Measurements from ENCODE around the gene PRKAR1B. TPM values are rescaled to one million over a fixed set of nuclear protein-coding genes. Genes with fewer than 3 reads are reported as not detected.

The PRKAR1B gene
- total and polyA plus RNA-seq, 2 donors (not counting 1 experiment from before 2014, with no cell fraction given): 4.5 to 8.6 TPM

GRCh38 chr7:556291-556826 is 170.7 kb downstream of the PRKAR1B start:
- H4K20me1 ChIP-seq (ENCODE audit: control insufficient read depth, insufficient read depth, low read length, poor library complexity, severe bottlenecking): no peaks in the 10 kb centered on the region

More at GRCh38 chr7:556291-556826, 170.7 kb downstream of the PRKAR1B start:
- H3K79me2 ChIP-seq (ENCODE audit: control insufficient read depth, insufficient read depth, low read length): no peaks in the 10 kb centered on the region
- POLR2A ChIA-PET: no interaction called here
- H3K27ac Mint-ChIP-seq: no peak overlapping the region
- CTCF ChIA-PET: no interaction called here
- H3K4me1 Mint-ChIP-seq: no peaks in the 10 kb centered on the region
- H2AFZ ChIP-seq (ENCODE audit: insufficient read depth, low read depth, low read length, poor library complexity, severe bottlenecking): no peak overlapping the region
- no peaks in the 10 kb centered on the region for H3K27me3 Mint-ChIP-seq
- H3K27ac ChIP-seq (ENCODE audit: low read length in 2 of 2): no peak overlapping the region
- ATAC-seq (ENCODE audit: low read depth): no peak
- WGBS (ENCODE audit: insufficient coverage): 93% methylated on average over 25 of the region's 30 CpGs
- no peaks in the 10 kb centered on the region for H3K9me3 Mint-ChIP-seq (ENCODE audit: insufficient read depth)
- H3K27me3 ChIP-seq (replicated peaks in 1 of 4; ENCODE audit: control extremely low read depth in 1 of 4, control insufficient read depth in 3 of 4, insufficient read depth in 4 of 4, low read length in 3 of 4): no peaks in the 10 kb centered on the region
- no peaks in the 10 kb centered on the region for H3K36me3 ChIP-seq (replicated peaks in 1 of 2; ENCODE audit: control extremely low read depth in 1 of 2, control insufficient read depth in 1 of 2, extremely low read depth in 1 of 2, insufficient read depth in 2 of 2, low read length in 1 of 2)
- no peak overlapping the region for H3K4me3 ChIP-seq (ENCODE audit: control extremely low read depth in 1 of 5, extremely low read depth in 1 of 5, insufficient read depth in 1 of 5, low read depth in 2 of 5, low read length in 4 of 5)
- no peak overlapping the region for H3K9ac ChIP-seq (ENCODE audit: low read length)
- intact Hi-C loops (cut with micrococcal nuclease): no loop called here
- TF ChIP-seq CTCF (IDR thresholded peaks at IDR 0.05): no peak
- TF ChIP-seq EZH2 (IDR thresholded peaks at IDR 0.05; ENCODE audit: borderline replicate concordance, insufficient read depth, low read depth, low read length, poor library complexity, severe bottlenecking): no peak
- DNase-seq: no peak
- no peak overlapping the region for H3K4me2 ChIP-seq (replicated peaks; ENCODE audit: low read depth, low read length, poor library complexity, severe bottlenecking)
- H3K4me3 Mint-ChIP-seq: no peak overlapping the region
- peaks cover 0 to 16% (median 0%) of the 10 kb centered on the region in 3 donors for H3K9me3 ChIP-seq (ENCODE audit: control extremely low read depth in 1 of 3, control insufficient read depth in 2 of 3, insufficient read depth in 1 of 3, low read length in 2 of 3)
- H3K4me1 ChIP-seq (ENCODE audit: control insufficient read depth in 2 of 2, insufficient read depth in 2 of 2, low read length in 2 of 2): no peaks in the 10 kb centered on the region

All from B cell (primary cell).